Upper lobe of left lung (tissue), 6 donors: ENCODE measurements around the gene ECI1. TPM values are rescaled to one million over a fixed set of nuclear protein-coding genes. Genes with fewer than 3 reads are reported as not detected.

Experiments used
- ATAC-seq, 2 donors: fragments of 200-7000 bp; cut with Tn5 transposase; one replicate each; pipeline ENCODE4 v1.9.1; 2022; ENCODE audit warnings: mild to moderate bottlenecking in 2 of 2, moderate library complexity in 2 of 2; ENCODE audit not compliant: low FRiP score in 2 of 2
- DNase-seq, 2 donors: peaks; one replicate each; pipeline ENCODE4 v3.0.0-alpha.2; 2019 to 2020
- H3K27ac ChIP-seq, 4 donors: fragments of 200-600 bp; sonication (generic); one replicate each; pipeline ENCODE4 v1.5.1; 2016 to 2019
- H3K27me3 ChIP-seq, 4 donors: fragments of 200-600 bp; sonication (generic); one replicate each; pipeline ENCODE4 v1.5.1; 2017 to 2019
- H3K36me3 ChIP-seq, 4 donors: fragments of 200-600 bp; sonication (generic); one replicate each; pipeline ENCODE4 v1.5.1; 2016 to 2019
- H3K4me1 ChIP-seq, 4 donors: fragments of 200-600 bp; sonication (generic); one replicate each; pipeline ENCODE4 v1.5.1; 2018 to 2019
- H3K4me3 ChIP-seq, 4 donors: fragments of 200-600 bp; sonication (generic); one replicate each; pipeline ENCODE4 v1.5.1; 2017 to 2019; ENCODE audit warnings: mild to moderate bottlenecking in 2 of 4, moderate library complexity in 1 of 4
- H3K9me3 ChIP-seq, 4 donors: fragments of 200-600 bp; sonication (generic); one replicate each; pipeline ENCODE4 v1.5.1; 2018 to 2019
- EP300 ChIP-seq, 4 donors: sonication (generic); formaldehyde crosslinking; IDR thresholded peaks; one replicate each; pipeline ENCODE4 v1.5.1; 2017; ENCODE audit warnings: antibody characterized with exemption in 4 of 4, control low read depth in 2 of 4
- POLR2A ChIP-seq, 4 donors: fragments of 450-650 bp; IDR thresholded peaks; one replicate each; pipeline ENCODE4 v1.5.1; 2016 to 2017; ENCODE audit warnings: antibody characterized with exemption in 4 of 4, mild to moderate bottlenecking in 2 of 4
- POLR2AphosphoS5 ChIP-seq, 2 donors: sonication (generic); formaldehyde crosslinking; IDR thresholded peaks; one replicate each; pipeline ENCODE4 v1.5.1; 2017; ENCODE audit warnings: antibody characterized with exemption in 2 of 2
- WGBS, 2 donors: methylation state at CpG; one replicate each; pipeline ENCODE4 v1.1.5; 2017 to 2018; 5-methylcytosine and 5-hydroxymethylcytosine counted together
- total RNA-seq, 6 donors: library from RNA; depleted of rRNA in 4 of 6; stranded (reverse); fragments of >200 nt in 4 of 6; gene quantifications; one replicate each; pipeline versions ENCODE4 v1.1.0 to v1.2.1, GENCODE V29; 2016 to 2021
- TF ChIP-seq, protein P1 (sequence below), 6 experiments: fragments of 450-650 bp in 4 of 6; fragments of 200-600 bp in 2 of 6; sonication (generic) in 2 of 6; IDR thresholded peaks; one replicate each; pipeline ENCODE4 v1.5.1; 2016 to 2019; ENCODE audit warnings: antibody characterized with exemption in 6 of 6
- donor health status: DM: no; HTN: no; CAD: no; lungs with moderate emphysema.
- donor health status: DM: no; HTN: yes; CAD: no; lungs with severe emphysema.

ECI1 gene
- total RNA-seq, 6 donors from 2014 or later: 48.1 to 75.5 (median 68.2) TPM

DNA sequence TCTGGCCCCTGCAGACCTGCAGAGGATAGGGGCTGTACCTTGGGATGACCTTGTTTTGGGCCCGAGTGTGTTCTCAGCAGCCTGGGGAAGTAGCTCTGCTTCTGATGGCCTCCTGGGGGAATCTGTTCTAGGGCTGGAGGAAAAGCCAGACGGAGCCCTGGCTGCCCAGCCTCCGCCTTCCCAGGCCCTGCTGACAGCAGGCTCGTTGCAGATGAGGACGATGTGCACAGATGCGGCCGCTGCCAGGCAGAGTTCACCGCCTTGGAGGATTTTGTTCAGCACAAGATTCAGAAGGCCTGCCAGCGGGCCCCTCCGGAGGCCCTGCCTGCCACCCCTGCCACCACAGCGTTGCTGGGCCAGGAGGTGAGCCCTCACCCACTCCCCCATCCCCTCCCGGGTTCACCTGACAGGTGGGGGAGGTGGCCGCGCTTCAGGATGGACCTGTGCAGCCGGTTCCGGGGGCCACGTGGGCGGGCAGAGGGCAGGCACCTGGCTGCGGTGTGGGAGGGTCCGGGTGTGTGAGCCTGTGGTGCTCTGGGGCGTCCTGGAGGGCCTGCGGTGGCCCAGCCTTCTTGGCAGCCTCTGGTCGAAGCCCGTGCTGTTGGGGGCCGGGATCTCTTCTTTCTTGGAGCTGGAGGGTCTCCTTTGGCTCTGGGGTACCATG lies 23.1 kb downstream of the ECI1 start:
- Histone ChIP-seq H3K27ac (no peak overlapping the region), H3K9me3 (no peaks in the 10 kb centered on the region), H3K36me3 (peaks cover 31 to 62% (median 50%) of the 10 kb centered on the region in 4 donors), H3K4me3 (no peak overlapping the region), H3K27me3 (no peaks in the 10 kb centered on the region), H3K4me1 (peaks cover 14 to 31% (median 21%) of the 10 kb centered on the region in 4 donors)
- no peak for TF ChIP-seq EP300 (IDR thresholded peaks at IDR 0.05)
- TF ChIP-seq, protein P1, sequence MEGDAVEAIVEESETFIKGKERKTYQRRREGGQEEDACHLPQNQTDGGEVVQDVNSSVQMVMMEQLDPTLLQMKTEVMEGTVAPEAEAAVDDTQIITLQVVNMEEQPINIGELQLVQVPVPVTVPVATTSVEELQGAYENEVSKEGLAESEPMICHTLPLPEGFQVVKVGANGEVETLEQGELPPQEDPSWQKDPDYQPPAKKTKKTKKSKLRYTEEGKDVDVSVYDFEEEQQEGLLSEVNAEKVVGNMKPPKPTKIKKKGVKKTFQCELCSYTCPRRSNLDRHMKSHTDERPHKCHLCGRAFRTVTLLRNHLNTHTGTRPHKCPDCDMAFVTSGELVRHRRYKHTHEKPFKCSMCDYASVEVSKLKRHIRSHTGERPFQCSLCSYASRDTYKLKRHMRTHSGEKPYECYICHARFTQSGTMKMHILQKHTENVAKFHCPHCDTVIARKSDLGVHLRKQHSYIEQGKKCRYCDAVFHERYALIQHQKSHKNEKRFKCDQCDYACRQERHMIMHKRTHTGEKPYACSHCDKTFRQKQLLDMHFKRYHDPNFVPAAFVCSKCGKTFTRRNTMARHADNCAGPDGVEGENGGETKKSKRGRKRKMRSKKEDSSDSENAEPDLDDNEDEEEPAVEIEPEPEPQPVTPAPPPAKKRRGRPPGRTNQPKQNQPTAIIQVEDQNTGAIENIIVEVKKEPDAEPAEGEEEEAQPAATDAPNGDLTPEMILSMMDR (IDR thresholded peaks at IDR 0.05): no peak
- WGBS, 2 donors: 93% methylated on average over 22 of the region's 25 CpGs; no CpG with 5 or more reads in 1 of the 2 donors
- ATAC-seq (no peak), DNase-seq (peak in 1 of 2 donors; percentile 79)

DNA sequence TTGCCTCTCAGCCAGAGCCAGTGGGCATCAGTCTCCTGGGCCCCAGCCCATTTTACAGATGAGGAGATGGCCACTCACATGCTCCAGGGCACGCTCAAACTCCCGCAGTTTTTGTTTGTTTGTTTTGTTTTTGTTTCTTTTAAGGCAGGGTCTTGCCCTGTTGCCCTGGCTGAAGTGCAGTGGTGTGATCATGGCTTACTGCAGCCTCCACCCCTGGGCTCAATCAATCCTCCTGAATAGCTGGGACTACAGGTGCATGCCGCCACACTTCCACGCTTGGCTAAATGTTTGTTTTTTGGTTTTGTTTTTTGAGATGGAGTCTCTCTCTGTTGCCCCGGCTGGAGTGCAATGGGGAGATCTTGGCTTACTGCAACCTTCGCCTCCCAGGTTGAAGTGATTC lies 24.5 kb downstream of the ECI1 start:
- 91 to 96% methylated on average over 6 of the region's 6 CpGs for WGBS, 2 donors
- Histone ChIP-seq H3K4me1 (peaks cover 18 to 38% (median 21%) of the 10 kb centered on the region in 4 donors), H3K9me3 (no peaks in the 10 kb centered on the region), H3K27me3 (no peaks in the 10 kb centered on the region), H3K36me3 (peaks cover 20 to 48% (median 37%) of the 10 kb centered on the region in 4 donors), H3K4me3 (no peak overlapping the region), H3K27ac (no peak overlapping the region)
- DNase-seq (no peak), ATAC-seq (no peak)
- TF ChIP-seq EP300 (IDR thresholded peaks at IDR 0.05) (no peak), POLR2A (IDR thresholded peaks at IDR 0.05) (no peak)
- TF ChIP-seq, protein P1 (IDR thresholded peaks at IDR 0.05): no peak

DNA sequence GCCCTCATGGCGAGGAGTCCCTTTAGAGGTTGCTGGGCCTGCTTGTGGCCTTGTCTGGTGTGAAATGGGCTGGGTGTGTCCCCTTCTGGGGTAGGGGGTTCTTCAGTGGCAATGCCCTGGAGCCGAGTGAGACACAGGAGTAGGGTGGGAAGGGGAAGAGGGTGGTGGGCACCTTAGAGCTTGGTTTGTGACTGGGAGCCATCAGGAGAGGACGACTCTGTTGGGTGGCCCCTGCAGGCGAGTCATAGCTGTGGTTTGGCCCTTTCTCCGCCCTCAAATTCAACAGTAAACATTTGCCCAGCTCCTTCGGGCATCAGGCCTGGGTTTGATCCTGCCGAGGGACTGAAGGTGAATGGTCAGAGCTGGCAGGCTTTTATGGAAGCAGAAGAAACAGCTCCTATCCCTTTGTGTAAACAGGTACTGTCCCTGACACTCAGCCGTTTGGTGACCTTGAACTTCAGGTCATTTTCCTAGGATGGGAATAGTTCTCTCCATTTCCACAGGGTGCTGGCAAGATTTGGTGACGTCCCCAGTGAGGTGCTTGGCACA lies 25.1 kb downstream of the ECI1 start:
- no peak for TF ChIP-seq EP300 (IDR thresholded peaks at IDR 0.05)
- no peak for TF ChIP-seq POLR2A (IDR thresholded peaks at IDR 0.05)
- TF ChIP-seq, protein P1 (IDR thresholded peaks at IDR 0.05): no peak
- TF ChIP-seq POLR2AphosphoS5 (IDR thresholded peaks at IDR 0.05): no peak
- DNase-seq (no peak), ATAC-seq (no peak)
- Histone ChIP-seq H3K36me3 (peaks cover 15 to 42% (median 31%) of the 10 kb centered on the region in 4 donors), H3K9me3 (no peaks in the 10 kb centered on the region), H3K27me3 (no peaks in the 10 kb centered on the region), H3K4me3 (no peak overlapping the region), H3K4me1 (peaks cover 18 to 38% (median 21%) of the 10 kb centered on the region in 4 donors), H3K27ac (no peak overlapping the region)
- 59 to 69% methylated on average over 3 to 9 of the region's 9 CpGs for WGBS, 2 donors

DNA sequence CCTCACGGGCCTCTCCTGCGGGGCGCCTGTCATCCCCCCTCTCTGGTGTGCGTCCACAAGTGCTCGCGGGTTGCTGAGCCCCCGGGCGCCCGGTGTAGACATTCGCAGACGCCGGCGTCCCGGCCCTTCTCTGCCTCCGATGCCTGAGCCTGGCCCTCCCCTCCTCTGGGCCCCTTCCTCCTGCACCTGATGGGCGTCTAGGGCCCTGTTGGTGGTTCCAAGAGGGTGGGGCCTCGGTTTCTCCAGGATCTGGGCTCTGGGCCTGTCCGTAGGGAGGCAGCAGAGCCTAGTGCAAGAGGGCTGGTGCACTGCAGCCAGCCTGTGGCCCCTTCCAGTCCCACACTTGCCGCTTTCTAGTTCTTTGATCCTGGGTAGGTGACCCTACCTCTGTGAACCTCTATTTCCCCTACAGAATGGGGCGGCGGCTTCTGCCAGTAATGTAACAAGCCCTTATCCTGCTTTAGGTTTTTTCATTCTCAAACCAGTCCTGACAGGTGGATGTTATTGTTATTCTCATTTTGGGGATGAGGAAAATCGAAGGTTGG lies 27.4 kb downstream of the ECI1 start:
- TF ChIP-seq EP300 (IDR thresholded peaks at IDR 0.05): no peak
- TF ChIP-seq, protein P1 (IDR thresholded peaks at IDR 0.05): peak in 1 of 6 experiments; percentile 29
- peaks cover 4 to 19% (median 9%) of the 10 kb centered on the region in 4 donors for H3K36me3 ChIP-seq
- H3K27ac ChIP-seq: peak overlapping the region; percentile 75 to 96 (median 90)
- DNase-seq (peak in 1 of 2 donors; percentile 77), ATAC-seq (peak; percentile 32 to 64)
- H3K27me3 ChIP-seq: no peaks in the 10 kb centered on the region
- H3K4me3 ChIP-seq: peak overlapping the region; percentile 33 to 100 (median 80)
- no peaks in the 10 kb centered on the region for H3K9me3 ChIP-seq
- 9 to 15% methylated on average over 8 to 18 of the region's 22 CpGs for WGBS, 2 donors
- H3K4me1 ChIP-seq: peaks cover 18 to 38% (median 21%) of the 10 kb centered on the region in 4 donors
